Type B pancreatic cell (in vitro differentiated cells): ENCODE results near the gene NEURL1B. TPM values are rescaled to one million over a fixed set of nuclear protein-coding genes. Genes with fewer than 3 reads are reported as not detected.
"Not testable (repeated sequence)": the region's sequence is repeated elsewhere in the genome, so short reads cannot be mapped to it uniquely, and the experiment has no call there.

ENCODE experiments used
- DNase-seq: peaks from one replicate; pipeline ENCODE4 v3.0.0; 2021; ENCODE audit warnings: mixed read lengths; ENCODE audit not compliant: unreplicated experiment; ENCODE audit errors: extremely low spot score
- H3K27ac Mint-ChIP-seq: 2 replicates; pipeline ENCODE4 v1.8.0; 2021; ENCODE audit warnings: mild to moderate bottlenecking, mixed read lengths
- H3K27me3 Mint-ChIP-seq: 2 replicates; pipeline ENCODE4 v1.8.0; 2021; ENCODE audit warnings: mixed read lengths
- H3K36me3 Mint-ChIP-seq: 2 replicates; pipeline ENCODE4 v1.8.0; 2021; ENCODE audit warnings: mixed read lengths
- H3K4me1 Mint-ChIP-seq: one replicate; pipeline ENCODE4 v1.8.0; 2021; ENCODE audit warnings: mixed read lengths; ENCODE audit not compliant: unreplicated experiment
- H3K4me3 Mint-ChIP-seq: 2 replicates; pipeline ENCODE4 v1.8.0; 2021; ENCODE audit warnings: mild to moderate bottlenecking, mixed read lengths
- H3K9me3 Mint-ChIP-seq: 2 replicates; pipeline ENCODE4 v1.8.0; 2021; ENCODE audit warnings: mixed read lengths
- CTCF ChIP-seq: fragments of 200-600 bp; sonication (generic); conservative IDR thresholded peaks from 2 replicates; pipeline ENCODE4 v1.5.0; 2021; ENCODE audit warnings: antibody characterized with exemption, mild to moderate bottlenecking
- total RNA-seq: library from RNA; stranded (reverse); gene quantifications from 2 replicates; pipeline ENCODE4 v1.2.1, GENCODE V29; 2021; ENCODE audit warnings: low replicate concordance

Gene NEURL1B
- total RNA-seq, 1 donor from 2014 or later, result 7.6 TPM

GRCh38 chr5:172645271-172646055 lies 4.4 kb downstream of the NEURL1B start:
- Mint-ChIP-seq H3K9me3 (no peaks in the 10 kb centered on the region), H3K27me3 (peaks cover 27% of the 10 kb centered on the region), H3K4me3 (no peak overlapping the region), H3K4me1 (peaks cover 26% of the 10 kb centered on the region), H3K36me3 (no peaks in the 10 kb centered on the region), H3K27ac (no peak overlapping the region)
- TF ChIP-seq CTCF, result no peak
- no peak for DNase-seq

- Mint-ChIP-seq H3K27me3 (peaks cover 26% of the 10 kb centered on the region), H3K4me3 (no peak overlapping the region), H3K4me1 (peaks cover 24% of the 10 kb centered on the region), H3K9me3 (no peaks in the 10 kb centered on the region), H3K36me3 (no peaks in the 10 kb centered on the region), H3K27ac (no peak overlapping the region)
- peak; percentile 64 for TF ChIP-seq CTCF
- no peak for DNase-seq
These were observed 5.7 kb downstream of the NEURL1B start for GRCh38 chr5:172646716-172647285.

- H3K27ac Mint-ChIP-seq, result peak overlapping the region; percentile 24
- H3K9me3 Mint-ChIP-seq, result no peaks in the 10 kb centered on the region
- no peak overlapping the region for H3K4me3 Mint-ChIP-seq
- no peak for TF ChIP-seq CTCF
- peaks cover 24% of the 10 kb centered on the region for H3K4me1 Mint-ChIP-seq
- H3K36me3 Mint-ChIP-seq, result no peaks in the 10 kb centered on the region
- no peak for DNase-seq
- peaks cover 20% of the 10 kb centered on the region for H3K27me3 Mint-ChIP-seq
These were observed 6.4 kb downstream of the NEURL1B start for GRCh38 chr5:172647352-172648012.

- peak overlapping the region; percentile 24 for H3K27ac Mint-ChIP-seq
- H3K36me3 Mint-ChIP-seq, result no peaks in the 10 kb centered on the region
- no peaks in the 10 kb centered on the region for H3K9me3 Mint-ChIP-seq
- no peak for TF ChIP-seq CTCF
- peaks cover 18% of the 10 kb centered on the region for H3K27me3 Mint-ChIP-seq
- no peak overlapping the region for H3K4me3 Mint-ChIP-seq
- H3K4me1 Mint-ChIP-seq, result peaks cover 24% of the 10 kb centered on the region
- DNase-seq, result no peak
These were observed 6.9 kb downstream of the NEURL1B start for GRCh38 chr5:172648013-172648381.

GRCh38 chr5:172648755-172649154 lies 7.7 kb downstream of the NEURL1B start:
- Mint-ChIP-seq H3K4me1 (peaks cover 24% of the 10 kb centered on the region), H3K9me3 (no peaks in the 10 kb centered on the region), H3K36me3 (no peaks in the 10 kb centered on the region), H3K4me3 (no peak overlapping the region), H3K27ac (no peak overlapping the region), H3K27me3 (peaks cover 10% of the 10 kb centered on the region)
- DNase-seq, result no peak
- TF ChIP-seq CTCF, result no peak

GRCh38 chr5:172656496-172656895 lies 15.4 kb downstream of the NEURL1B start:
- not testable (repeated sequence) for H3K27ac Mint-ChIP-seq, H3K4me3 Mint-ChIP-seq, H3K9me3 Mint-ChIP-seq, DNase-seq, H3K36me3 Mint-ChIP-seq, H3K27me3 Mint-ChIP-seq
- H3K4me1 Mint-ChIP-seq, result peaks cover 11% of the 10 kb centered on the region

GRCh38 chr5:172657524-172658233 lies 16.6 kb downstream of the NEURL1B start:
- H3K27ac Mint-ChIP-seq, result peak overlapping the region; percentile 17
- H3K4me3 Mint-ChIP-seq, H3K36me3 Mint-ChIP-seq: not testable (repeated sequence)

More at GRCh38 chr5:172657524-172658233, 16.6 kb downstream of the NEURL1B start:
- not testable (repeated sequence) for H3K27me3 Mint-ChIP-seq, DNase-seq, H3K9me3 Mint-ChIP-seq
- peaks cover 11% of the 10 kb centered on the region for H3K4me1 Mint-ChIP-seq
